Vagina (tissue), 2 donors: Measurements from ENCODE around the gene MAN2A2.

Experiments used
- CTCF ChIP-seq, 3 experiments: fragments of 450-650 bp in 2 of 3; fragments of 200-600 bp in 1 of 3; sonication (generic) in 1 of 3; IDR thresholded peaks; one replicate each; pipeline ENCODE4 v1.5.1; 2017 to 2019; ENCODE audit warnings: antibody characterized with exemption in 3 of 3, mild to moderate bottlenecking in 2 of 3, moderate library complexity in 2 of 3
- POLR2A ChIP-seq, 2 donors: fragments of 450-650 bp; IDR thresholded peaks; one replicate each; pipeline ENCODE4 v1.6.1; 2017; ENCODE audit warnings: antibody characterized with exemption in 2 of 2, mild to moderate bottlenecking in 2 of 2, moderate library complexity in 2 of 2
- POLR2AphosphoS5 ChIP-seq, 2 donors: sonication (generic); formaldehyde crosslinking; IDR thresholded peaks; one replicate each; pipeline ENCODE4 v1.9.0; 2017; ENCODE audit warnings: antibody characterized with exemption in 2 of 2, mild to moderate bottlenecking in 2 of 2, low read depth in 1 of 2; ENCODE audit not compliant: insufficient read depth in 1 of 2

- TF ChIP-seq POLR2A (IDR thresholded peaks at IDR 0.05) (no peak), POLR2AphosphoS5 (IDR thresholded peaks at IDR 0.05; ENCODE audit: insufficient read depth in 1 of 2, low read depth in 1 of 2) (no peak), CTCF (IDR thresholded peaks at IDR 0.05) (no peak)
Measured at GRCh38 chr15:90936823-90937222, 33.7 kb downstream of the MAN2A2 start.
